ENCODE data around the gene ABCD1. TPM values are rescaled to one million over a fixed set of nuclear protein-coding genes. Genes with fewer than 3 reads are reported as not detected.

ABCD1 gene
- total and polyA plus RNA-seq, 9 of the 15 experiments (the other 6 are each of a cell fraction or from before 2014, with no cell fraction given) = 0.07 to 6.9 (median 2.2) TPM

DNA sequence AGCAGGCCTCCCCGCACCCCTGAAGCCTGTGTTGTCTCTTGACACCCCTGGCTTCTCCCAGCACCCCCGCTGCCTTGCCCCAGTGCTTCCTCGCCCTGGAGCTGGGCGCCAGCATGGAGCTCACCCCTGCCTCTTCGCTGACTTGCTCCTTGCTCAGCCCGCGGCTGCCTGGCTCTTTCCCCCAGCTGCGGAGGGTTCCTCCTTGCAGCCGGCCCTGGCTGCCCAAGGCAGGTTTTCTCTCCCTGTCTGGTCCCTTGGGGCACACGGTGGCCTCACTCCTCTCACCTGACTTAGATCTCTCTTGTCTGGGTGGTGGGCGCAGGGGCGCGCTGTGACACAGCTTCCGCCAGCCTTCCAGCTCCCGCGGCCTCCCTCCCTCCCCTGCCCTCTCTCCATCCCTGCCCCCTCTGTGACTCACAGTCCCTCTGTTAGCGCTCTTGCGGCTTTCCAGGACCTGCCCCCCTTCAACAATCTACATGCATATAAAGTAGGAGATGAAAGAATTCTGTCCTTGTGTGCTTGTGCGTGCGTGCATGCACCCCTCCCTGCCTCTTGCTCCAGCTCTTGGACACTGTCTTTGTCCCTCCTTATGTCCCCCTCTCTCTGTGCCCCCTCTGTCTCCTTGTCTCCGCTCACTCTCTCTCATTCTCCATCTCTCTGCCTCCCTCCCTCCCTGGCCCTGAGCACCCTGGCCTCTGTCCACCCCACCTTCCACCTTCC, 41.6 kb downstream of the ABCD1 start (continued):
- TF ChIP-seq, protein P1, sequence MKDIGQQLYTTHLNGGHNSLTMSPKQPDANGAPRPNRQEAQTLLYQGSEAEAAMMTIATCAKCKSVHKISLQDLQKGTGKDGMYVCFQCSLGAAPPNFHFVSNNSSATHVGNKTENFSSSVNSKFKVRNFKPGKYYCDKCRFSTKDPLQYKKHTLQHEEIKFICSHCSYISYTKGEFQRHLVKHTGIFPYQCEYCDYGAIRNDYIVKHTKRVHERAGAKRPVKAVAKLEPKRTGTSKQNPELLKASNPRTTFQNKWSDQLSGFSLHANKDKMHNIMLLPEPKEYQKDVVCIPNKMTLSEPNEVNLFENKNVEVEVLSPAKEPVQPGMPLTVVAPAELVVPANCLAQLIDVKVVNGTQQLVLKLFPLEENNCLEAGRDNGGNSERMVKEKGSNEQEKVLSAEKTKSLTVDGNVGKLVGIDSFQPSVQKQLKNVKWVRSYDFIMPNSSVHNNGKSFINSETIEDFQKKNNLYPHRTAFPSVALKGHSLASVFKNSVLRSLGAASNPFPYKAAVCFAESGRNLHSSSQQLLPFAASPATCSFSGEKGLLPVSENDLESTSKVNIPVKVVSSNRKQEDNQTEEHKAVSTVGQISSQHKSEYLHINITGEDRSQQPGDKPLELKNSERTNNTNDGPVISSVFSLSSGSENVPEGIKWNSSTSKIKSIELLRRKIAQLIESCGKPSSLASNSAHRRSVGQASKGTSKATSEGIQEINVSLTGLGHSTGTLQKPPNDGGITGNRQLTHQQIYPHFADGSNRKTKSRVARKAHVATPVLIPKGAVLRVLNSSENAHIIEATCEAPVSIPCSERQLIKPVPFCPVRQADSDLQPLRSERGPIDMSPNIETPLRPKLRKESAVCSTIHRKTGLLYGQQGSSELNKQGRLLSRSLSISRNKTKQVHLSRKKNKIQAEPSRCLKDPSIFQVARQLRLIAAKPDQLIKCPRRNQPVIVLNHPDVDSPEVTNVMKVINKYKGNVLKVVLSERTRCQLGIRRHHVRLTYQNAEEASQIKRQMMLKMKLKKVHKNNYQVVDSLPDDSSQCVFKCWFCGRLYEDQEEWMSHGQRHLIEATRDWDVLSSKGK (CRISPR knock-in tag; IDR thresholded peaks at IDR 0.05) = no peak
- no peak for TF ChIP-seq CBFB (CRISPR knock-in tag; IDR thresholded peaks at IDR 0.05)
- TF ChIP-seq HDAC2 (IDR thresholded peaks at IDR 0.05) = peak; percentile 42; the same call in 1 of the 2 replicates
- TF ChIP-seq, protein P2, sequence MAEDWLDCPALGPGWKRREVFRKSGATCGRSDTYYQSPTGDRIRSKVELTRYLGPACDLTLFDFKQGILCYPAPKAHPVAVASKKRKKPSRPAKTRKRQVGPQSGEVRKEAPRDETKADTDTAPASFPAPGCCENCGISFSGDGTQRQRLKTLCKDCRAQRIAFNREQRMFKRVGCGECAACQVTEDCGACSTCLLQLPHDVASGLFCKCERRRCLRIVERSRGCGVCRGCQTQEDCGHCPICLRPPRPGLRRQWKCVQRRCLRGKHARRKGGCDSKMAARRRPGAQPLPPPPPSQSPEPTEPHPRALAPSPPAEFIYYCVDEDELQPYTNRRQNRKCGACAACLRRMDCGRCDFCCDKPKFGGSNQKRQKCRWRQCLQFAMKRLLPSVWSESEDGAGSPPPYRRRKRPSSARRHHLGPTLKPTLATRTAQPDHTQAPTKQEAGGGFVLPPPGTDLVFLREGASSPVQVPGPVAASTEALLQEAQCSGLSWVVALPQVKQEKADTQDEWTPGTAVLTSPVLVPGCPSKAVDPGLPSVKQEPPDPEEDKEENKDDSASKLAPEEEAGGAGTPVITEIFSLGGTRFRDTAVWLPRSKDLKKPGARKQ (CRISPR knock-in tag; IDR thresholded peaks at IDR 0.05) = no peak
- TF ChIP-seq, protein P3, sequence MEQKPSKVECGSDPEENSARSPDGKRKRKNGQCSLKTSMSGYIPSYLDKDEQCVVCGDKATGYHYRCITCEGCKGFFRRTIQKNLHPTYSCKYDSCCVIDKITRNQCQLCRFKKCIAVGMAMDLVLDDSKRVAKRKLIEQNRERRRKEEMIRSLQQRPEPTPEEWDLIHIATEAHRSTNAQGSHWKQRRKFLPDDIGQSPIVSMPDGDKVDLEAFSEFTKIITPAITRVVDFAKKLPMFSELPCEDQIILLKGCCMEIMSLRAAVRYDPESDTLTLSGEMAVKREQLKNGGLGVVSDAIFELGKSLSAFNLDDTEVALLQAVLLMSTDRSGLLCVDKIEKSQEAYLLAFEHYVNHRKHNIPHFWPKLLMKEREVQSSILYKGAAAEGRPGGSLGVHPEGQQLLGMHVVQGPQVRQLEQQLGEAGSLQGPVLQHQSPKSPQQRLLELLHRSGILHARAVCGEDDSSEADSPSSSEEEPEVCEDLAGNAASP (IDR thresholded peaks at IDR 0.05) = no peak
- TF ChIP-seq ZNF551 (CRISPR knock-in tag; IDR thresholded peaks at IDR 0.05) = no peak
- no peak for TF ChIP-seq KAT2B (IDR thresholded peaks at IDR 0.05; ENCODE audit: low read depth, low read length)
- no peak for TF ChIP-seq MCM2 (IDR thresholded peaks at IDR 0.05; ENCODE audit: low read depth)
- TF ChIP-seq, protein P4, sequence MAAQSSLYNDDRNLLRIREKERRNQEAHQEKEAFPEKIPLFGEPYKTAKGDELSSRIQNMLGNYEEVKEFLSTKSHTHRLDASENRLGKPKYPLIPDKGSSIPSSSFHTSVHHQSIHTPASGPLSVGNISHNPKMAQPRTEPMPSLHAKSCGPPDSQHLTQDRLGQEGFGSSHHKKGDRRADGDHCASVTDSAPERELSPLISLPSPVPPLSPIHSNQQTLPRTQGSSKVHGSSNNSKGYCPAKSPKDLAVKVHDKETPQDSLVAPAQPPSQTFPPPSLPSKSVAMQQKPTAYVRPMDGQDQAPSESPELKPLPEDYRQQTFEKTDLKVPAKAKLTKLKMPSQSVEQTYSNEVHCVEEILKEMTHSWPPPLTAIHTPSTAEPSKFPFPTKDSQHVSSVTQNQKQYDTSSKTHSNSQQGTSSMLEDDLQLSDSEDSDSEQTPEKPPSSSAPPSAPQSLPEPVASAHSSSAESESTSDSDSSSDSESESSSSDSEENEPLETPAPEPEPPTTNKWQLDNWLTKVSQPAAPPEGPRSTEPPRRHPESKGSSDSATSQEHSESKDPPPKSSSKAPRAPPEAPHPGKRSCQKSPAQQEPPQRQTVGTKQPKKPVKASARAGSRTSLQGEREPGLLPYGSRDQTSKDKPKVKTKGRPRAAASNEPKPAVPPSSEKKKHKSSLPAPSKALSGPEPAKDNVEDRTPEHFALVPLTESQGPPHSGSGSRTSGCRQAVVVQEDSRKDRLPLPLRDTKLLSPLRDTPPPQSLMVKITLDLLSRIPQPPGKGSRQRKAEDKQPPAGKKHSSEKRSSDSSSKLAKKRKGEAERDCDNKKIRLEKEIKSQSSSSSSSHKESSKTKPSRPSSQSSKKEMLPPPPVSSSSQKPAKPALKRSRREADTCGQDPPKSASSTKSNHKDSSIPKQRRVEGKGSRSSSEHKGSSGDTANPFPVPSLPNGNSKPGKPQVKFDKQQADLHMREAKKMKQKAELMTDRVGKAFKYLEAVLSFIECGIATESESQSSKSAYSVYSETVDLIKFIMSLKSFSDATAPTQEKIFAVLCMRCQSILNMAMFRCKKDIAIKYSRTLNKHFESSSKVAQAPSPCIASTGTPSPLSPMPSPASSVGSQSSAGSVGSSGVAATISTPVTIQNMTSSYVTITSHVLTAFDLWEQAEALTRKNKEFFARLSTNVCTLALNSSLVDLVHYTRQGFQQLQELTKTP (IDR thresholded peaks at IDR 0.05; ENCODE audit: low read depth in 1 of 2, partially characterized antibody in 2 of 2) = no peak
- TF ChIP-seq, protein P5, sequence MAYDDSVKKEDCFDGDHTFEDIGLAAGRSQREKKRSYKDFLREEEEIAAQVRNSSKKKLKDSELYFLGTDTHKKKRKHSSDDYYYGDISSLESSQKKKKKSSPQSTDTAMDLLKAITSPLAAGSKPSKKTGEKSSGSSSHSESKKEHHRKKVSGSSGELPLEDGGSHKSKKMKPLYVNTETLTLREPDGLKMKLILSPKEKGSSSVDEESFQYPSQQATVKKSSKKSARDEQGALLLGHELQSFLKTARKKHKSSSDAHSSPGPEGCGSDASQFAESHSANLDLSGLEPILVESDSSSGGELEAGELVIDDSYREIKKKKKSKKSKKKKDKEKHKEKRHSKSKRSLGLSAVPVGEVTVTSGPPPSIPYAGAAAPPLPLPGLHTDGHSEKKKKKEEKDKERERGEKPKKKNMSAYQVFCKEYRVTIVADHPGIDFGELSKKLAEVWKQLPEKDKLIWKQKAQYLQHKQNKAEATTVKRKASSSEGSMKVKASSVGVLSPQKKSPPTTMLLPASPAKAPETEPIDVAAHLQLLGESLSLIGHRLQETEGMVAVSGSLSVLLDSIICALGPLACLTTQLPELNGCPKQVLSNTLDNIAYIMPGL (CRISPR knock-in tag; IDR thresholded peaks at IDR 0.05) = no peak
- TF ChIP-seq, protein P6, sequence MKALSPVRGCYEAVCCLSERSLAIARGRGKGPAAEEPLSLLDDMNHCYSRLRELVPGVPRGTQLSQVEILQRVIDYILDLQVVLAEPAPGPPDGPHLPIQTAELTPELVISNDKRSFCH (CRISPR knock-in tag; IDR thresholded peaks at IDR 0.05) = no peak
- TF ChIP-seq, protein P6 (tag; IDR thresholded peaks at IDR 0.05) = no peak
- TF ChIP-seq ILK (tag; IDR thresholded peaks at IDR 0.05; ENCODE audit: borderline replicate concordance, low read depth) = no peak
- no peak for TF ChIP-seq FOXJ2 (tag; IDR thresholded peaks at IDR 0.05)
